H9 (cell line): ENCODE measurements around the gene SNAI1. TPM values are rescaled to one million over a fixed set of nuclear protein-coding genes. Genes with fewer than 3 reads are reported as not detected.

Experiments used
- DNase-seq: peaks from one replicate; pipeline ENCODE4 v3.0.0-alpha.2; 2017
- H2AFZ ChIP-seq: one replicate; pipeline ENCODE4 v1.6.1; 2013; ENCODE audit warnings: mild to moderate bottlenecking, low read length, control low read depth, moderate library complexity
- H2AK5ac ChIP-seq: 2 replicates; pipeline ENCODE4 v1.6.1; 2013; ENCODE audit warnings: low read length, control low read depth, mixed read lengths; ENCODE audit not compliant: insufficient read length
- H2BK120ac ChIP-seq: one replicate; pipeline ENCODE4 v1.6.1; 2013; ENCODE audit warnings: low read depth, mild to moderate bottlenecking, low read length, control low read depth, inconsistent platforms; ENCODE audit not compliant: poor library complexity, severe bottlenecking
- H2BK12ac ChIP-seq: 2 replicates; pipeline ENCODE4 v1.6.1; 2013; ENCODE audit warnings: low read length, control low read depth, mixed read lengths, low read depth; ENCODE audit not compliant: insufficient read length
- H2BK15ac ChIP-seq: 2 replicates; pipeline ENCODE4 v1.6.1; 2013; ENCODE audit warnings: low read depth, low read length, control low read depth
- H2BK20ac ChIP-seq: one replicate; pipeline ENCODE4 v1.6.1; 2013; ENCODE audit warnings: low read depth, mild to moderate bottlenecking, low read length, control low read depth, inconsistent platforms; ENCODE audit not compliant: poor library complexity, severe bottlenecking
- H2BK5ac ChIP-seq: 2 replicates; pipeline ENCODE4 v1.6.1; 2013; ENCODE audit warnings: low read length, control low read depth, mixed read lengths; ENCODE audit not compliant: insufficient read length
- H3K14ac ChIP-seq: 2 replicates; pipeline ENCODE4 v1.6.1; 2013; ENCODE audit warnings: low read length, control low read depth; ENCODE audit not compliant: insufficient read depth
- H3K18ac ChIP-seq: 2 replicates; pipeline ENCODE4 v1.6.1; 2013; ENCODE audit warnings: low read depth, mild to moderate bottlenecking, mixed read lengths, low read length, control low read depth; ENCODE audit not compliant: insufficient read length
- H3K23ac ChIP-seq: 2 replicates; pipeline ENCODE4 v1.6.1; 2013; ENCODE audit warnings: low read length, control low read depth, mixed read lengths, low read depth; ENCODE audit not compliant: insufficient read length
- H3K23me2 ChIP-seq: 2 replicates; pipeline ENCODE4 v1.6.1; 2013; ENCODE audit warnings: low read depth, mild to moderate bottlenecking, mixed read lengths, low read length, control low read depth; ENCODE audit not compliant: insufficient read length, poor library complexity, severe bottlenecking
- H3K27ac ChIP-seq: 2 replicates; pipeline ENCODE4 v1.5.1; 2013; ENCODE audit warnings: low read length, control low read depth, mixed read lengths, low read depth; ENCODE audit not compliant: insufficient read length
- H3K27me3 ChIP-seq: 2 replicates; pipeline ENCODE4 v1.6.1; 2013; ENCODE audit warnings: low read length, control low read depth, inconsistent platforms; ENCODE audit not compliant: insufficient read depth
- H3K4ac ChIP-seq: 2 replicates; pipeline ENCODE4 v1.6.1; 2013; ENCODE audit warnings: low read depth, mild to moderate bottlenecking, control low read depth, inconsistent platforms, low read length, moderate library complexity
- H3K4me1 ChIP-seq: 2 replicates; pipeline ENCODE4 v1.6.1; 2013; ENCODE audit warnings: low read length, control low read depth, inconsistent platforms; ENCODE audit not compliant: insufficient read depth
- H3K4me2 ChIP-seq: 2 replicates; pipeline ENCODE4 v1.6.1; 2013; ENCODE audit warnings: low read length, control low read depth, mixed read lengths; ENCODE audit not compliant: insufficient read length, insufficient read depth
- H3K56ac ChIP-seq: 2 replicates; pipeline ENCODE4 v1.6.1; 2013; ENCODE audit warnings: low read depth, mild to moderate bottlenecking, mixed read lengths, low read length, control low read depth; ENCODE audit not compliant: insufficient read length
- H3K79me1 ChIP-seq: 2 replicates; pipeline ENCODE4 v1.6.1; 2013; ENCODE audit warnings: low read depth, mild to moderate bottlenecking, moderate library complexity, low read length, control low read depth, inconsistent platforms; ENCODE audit not compliant: insufficient read depth, poor library complexity, severe bottlenecking
- H3K79me2 ChIP-seq: 2 replicates; pipeline ENCODE4 v1.6.1; 2013; ENCODE audit warnings: low read length, control low read depth, inconsistent platforms; ENCODE audit not compliant: insufficient read depth
- H3K9ac ChIP-seq: 2 replicates; pipeline ENCODE4 v1.6.1; 2013; ENCODE audit warnings: low read length, control low read depth, mixed read lengths; ENCODE audit not compliant: insufficient read length; ENCODE audit errors: extremely low read depth
- H3K9me3 ChIP-seq: one replicate; pipeline ENCODE4 v1.6.1; 2013; ENCODE audit warnings: low read depth, low read length, inconsistent platforms; ENCODE audit not compliant: control insufficient read depth
- H3T11ph ChIP-seq: one replicate; pipeline ENCODE4 v1.6.1; 2013; ENCODE audit warnings: mild to moderate bottlenecking, low read length, control low read depth, inconsistent platforms
- H4K20me1 ChIP-seq: one replicate; pipeline ENCODE4 v1.6.1; 2013; ENCODE audit not compliant: control insufficient read depth, insufficient read length, insufficient read depth
- H4K5ac ChIP-seq: 2 replicates; pipeline ENCODE4 v1.6.1; 2013; ENCODE audit warnings: low read depth, mild to moderate bottlenecking, mixed read lengths, low read length, control low read depth; ENCODE audit not compliant: insufficient read length
- H4K8ac ChIP-seq: replicated peaks from 2 replicates; pipeline ENCODE4 v1.6.1; 2013; ENCODE audit warnings: low read length, control low read depth, mixed read lengths, low read depth; ENCODE audit not compliant: insufficient read length
- H4K91ac ChIP-seq: 2 replicates; pipeline ENCODE4 v1.6.1; 2013; ENCODE audit warnings: low read depth, mild to moderate bottlenecking, moderate library complexity, mixed read lengths, low read length, control low read depth; ENCODE audit not compliant: insufficient read length
- H3K27ac Mint-ChIP-seq, 3 experiments: 2 replicates in 2 of 3; 3 replicates in 1 of 3; pipeline ENCODE4 v1.8.0; 2020 to 2021; ENCODE audit warnings: mixed read lengths in 3 of 3, mild to moderate bottlenecking in 1 of 3, moderate library complexity in 1 of 3
- H3K27me3 Mint-ChIP-seq: 2 replicates; pipeline ENCODE4 v1.8.0; 2021; ENCODE audit warnings: low read depth, mild to moderate bottlenecking, moderate library complexity, mixed read lengths
- H3K36me3 Mint-ChIP-seq, 3 experiments: 2 replicates in 2 of 3; 3 replicates in 1 of 3; pipeline ENCODE4 v1.8.0; 2020 to 2021; ENCODE audit warnings: low read depth in 3 of 3, mixed read lengths in 3 of 3; ENCODE audit not compliant: insufficient read depth in 1 of 3
- H3K4me1 Mint-ChIP-seq, 2 experiments: 2 replicates each; pipeline ENCODE4 v1.8.0; 2020; ENCODE audit warnings: mixed read lengths in 2 of 2
- H3K4me3 Mint-ChIP-seq, 2 experiments: 2 replicates in 1 of 2; 3 replicates in 1 of 2; pipeline ENCODE4 v1.8.0; 2020 to 2021; ENCODE audit warnings: mild to moderate bottlenecking in 2 of 2, mixed read lengths in 2 of 2, moderate library complexity in 1 of 2
- H3K9me3 Mint-ChIP-seq, 2 experiments: 2 replicates in 1 of 2; 3 replicates in 1 of 2; pipeline ENCODE4 v1.8.0; 2020; ENCODE audit warnings: mild to moderate bottlenecking in 2 of 2, mixed read lengths in 2 of 2, moderate library complexity in 1 of 2
- CTCF ChIP-seq: fragments of 200-600 bp; sonication (generic); conservative IDR thresholded peaks from 3 replicates; pipeline ENCODE4 v1.8.0; 2021; ENCODE audit warnings: antibody characterized with exemption, mild to moderate bottlenecking
- WGBS: extraction: QIAGEN DNeasy Blood & Tissue Kit; methylation state at CpG from one replicate; pipeline ENCODE4 v1.1.7; 2013; ENCODE audit warnings: missing lambda C conversion rate, low lambda C conversion rate, mixed read lengths; ENCODE audit not compliant: insufficient read length; ENCODE audit errors: extremely low coverage; 5-methylcytosine and 5-hydroxymethylcytosine counted together
- total RNA-seq: library from RNA; stranded (reverse); gene quantifications from 2 replicates; pipeline ENCODE4 v1.2.1, GENCODE V29; 2021

The SNAI1 gene
- total RNA-seq, 1 experiment from 2014 or later, result 7.0 TPM

GRCh38 chr20:49942303-49942702, 40.5 kb upstream of the SNAI1 start:
- Histone ChIP-seq H4K5ac (no peak overlapping the region), H2BK120ac (no peak overlapping the region), H3K23ac (no peak overlapping the region), H3K18ac (no peak overlapping the region), H2BK5ac (no peak overlapping the region), H2BK20ac (no peak overlapping the region), H3K14ac (no peak overlapping the region), H3K4me1 (peaks cover 4% of the 10 kb centered on the region; the same call in 1 of the 2 replicates), H3K9ac (no peak overlapping the region), H2BK15ac (no peak overlapping the region), H3K79me1 (peaks cover 4% of the 10 kb centered on the region), H4K91ac (no peak overlapping the region), H4K20me1 (no peaks in the 10 kb centered on the region), H2AFZ (no peak overlapping the region), H2BK12ac (no peak overlapping the region), H4K8ac (no peak overlapping the region), H3K23me2 (peaks cover 2% of the 10 kb centered on the region), H2AK5ac (no peak overlapping the region), H3K27ac (no peak overlapping the region), H3K9me3 (no peaks in the 10 kb centered on the region), H3K27me3 (no peaks in the 10 kb centered on the region), H3K56ac (no peak overlapping the region), H3T11ph (no peak overlapping the region), H3K4me2 (no peak overlapping the region), H3K79me2 (peaks cover 34% of the 10 kb centered on the region), H3K4ac (no peak overlapping the region)
- Mint-ChIP-seq H3K4me3 (no peak overlapping the region), H3K9me3 (no peaks in the 10 kb centered on the region), H3K4me1 (peaks cover 17 to 24% of the 10 kb centered on the region in 2 experiments), H3K27me3 (no peaks in the 10 kb centered on the region), H3K27ac (no peak overlapping the region), H3K36me3 (peaks cover 28 to 71% (median 69%) of the 10 kb centered on the region in 3 experiments; a peak in 6 of 7 replicates)
- TF ChIP-seq CTCF, result no peak
- DNase-seq, result no peak
- no CpG with 5 or more reads among the region's 3 CpGs for WGBS
